Measurements from ENCODE around the gene HSD17B2. TPM values are rescaled to one million over a fixed set of nuclear protein-coding genes. Genes with fewer than 3 reads are reported as not detected.

Gene HSD17B2
- total RNA-seq, 1 donor from 2014 or later, result not detected

DNA sequence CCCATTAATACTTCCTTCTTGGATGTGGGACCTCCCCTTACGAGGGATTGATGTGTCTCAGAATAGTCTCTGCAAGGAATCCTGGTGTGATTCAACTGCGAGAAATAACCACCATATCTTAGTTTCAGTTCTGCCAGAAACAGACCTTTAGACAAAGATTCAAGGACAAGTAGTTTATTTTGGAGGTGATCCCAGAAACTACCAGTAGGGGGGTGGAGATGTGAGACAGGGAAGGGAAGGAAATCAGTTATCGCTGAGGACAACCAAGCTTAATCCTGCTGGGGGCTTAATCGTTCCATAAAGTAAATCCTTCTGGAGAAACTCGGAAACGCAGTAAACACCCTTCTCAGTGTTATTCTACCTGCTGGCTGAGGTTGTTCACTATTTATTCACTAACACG lies 18.8 kb upstream of the HSD17B2 start:
- ATAC-seq (ENCODE audit: poor library complexity), result no peak
- intact Hi-C loops (cut with DNase I), result no loop called here
- no peak for DNase-seq

DNA sequence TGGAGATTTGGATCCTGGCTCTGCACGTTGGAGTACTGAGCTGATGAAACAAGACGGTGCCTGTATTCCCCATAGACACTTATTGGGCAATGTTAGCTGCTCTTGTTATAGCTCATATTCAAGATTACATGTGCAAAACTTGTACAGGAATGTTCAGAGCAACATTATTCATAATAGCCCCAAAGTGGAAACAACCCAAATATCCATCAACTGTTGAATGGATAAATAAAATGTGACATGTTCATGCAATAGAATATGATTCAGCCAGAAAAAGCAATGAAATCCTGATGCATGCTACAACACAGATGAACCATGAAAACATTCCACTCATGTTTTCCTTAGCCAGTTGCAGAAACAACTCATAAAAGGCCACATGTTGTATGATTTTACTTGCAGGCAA lies 18.1 kb upstream of the HSD17B2 start:
- intact Hi-C loops (cut with DNase I), result no loop called here
- DNase-seq (no peak), ATAC-seq (ENCODE audit: poor library complexity) (no peak)

DNA sequence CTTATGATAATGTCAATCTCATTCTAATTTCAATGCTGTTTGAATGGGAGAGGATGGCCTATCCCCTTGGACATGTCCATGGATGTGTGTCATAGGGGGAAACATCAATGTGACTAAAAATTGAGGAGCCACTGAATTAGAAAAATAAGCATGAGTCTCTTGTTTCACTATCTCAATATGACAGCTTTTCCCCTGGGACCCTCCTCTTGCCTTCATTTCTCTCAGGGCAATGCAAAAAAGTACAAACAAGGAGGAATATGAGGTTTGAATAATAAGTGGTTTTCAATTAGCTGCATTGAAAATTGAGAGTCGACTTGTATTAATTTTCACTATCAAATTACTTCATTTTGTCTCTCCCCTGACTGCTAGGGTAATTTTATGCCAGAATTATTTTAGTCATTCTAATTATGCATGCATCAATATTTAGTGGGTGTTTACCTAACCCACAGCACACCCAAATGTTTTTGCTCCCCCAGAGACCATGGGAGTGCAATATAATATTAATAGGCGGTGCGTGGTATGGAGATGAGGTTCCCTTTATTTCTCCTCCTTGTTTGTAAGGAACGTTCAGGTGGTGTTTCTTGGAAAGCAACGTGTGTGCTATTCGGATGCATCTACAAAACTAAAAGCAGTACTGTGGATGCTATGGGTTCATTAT lies 17.0 kb upstream of the HSD17B2 start:
- intact Hi-C loops (cut with DNase I), result no loop called here
- no peak for ATAC-seq (ENCODE audit: poor library complexity)
- DNase-seq, result no peak

DNA sequence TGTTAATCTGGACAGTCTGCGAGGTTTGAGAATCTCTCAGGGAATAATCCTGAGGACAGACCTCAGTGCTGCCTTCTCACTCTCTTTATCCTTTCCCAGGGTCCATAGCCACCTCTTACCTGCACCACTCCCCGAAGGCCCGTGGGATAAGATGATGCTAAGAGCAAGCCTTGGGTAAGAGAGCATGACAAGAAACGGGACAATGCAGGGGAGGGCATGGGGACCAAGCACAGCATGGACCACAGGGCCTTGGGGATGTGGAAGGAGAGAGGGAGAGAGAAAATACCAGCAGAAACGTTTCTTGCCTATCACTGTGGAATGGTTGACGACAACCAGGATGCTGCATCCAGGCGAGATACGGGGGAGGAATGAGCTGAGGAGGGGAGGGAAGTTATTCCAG lies 15.5 kb upstream of the HSD17B2 start:
- no peak for ATAC-seq (ENCODE audit: poor library complexity)
- intact Hi-C loops (cut with DNase I), result no loop called here
- no peak for DNase-seq

DNA sequence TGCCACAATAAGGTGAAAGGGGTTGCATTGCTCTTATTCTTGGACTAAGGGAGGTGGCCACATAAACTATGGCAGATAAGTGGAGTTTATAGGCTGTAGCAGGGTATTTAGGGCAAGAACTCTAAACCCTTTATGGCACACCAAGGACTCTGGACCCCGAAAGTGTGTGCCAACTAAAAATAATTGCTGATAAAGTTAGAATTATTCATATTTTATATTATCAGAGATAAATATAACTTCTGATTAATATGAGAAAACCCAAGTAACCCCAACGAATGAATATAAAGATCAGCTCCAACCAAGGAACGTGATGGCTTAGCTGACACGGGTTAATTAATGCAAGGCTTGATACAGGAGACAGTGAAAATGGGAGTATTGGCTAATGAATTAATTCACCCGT lies 15.0 kb upstream of the HSD17B2 start:
- no peak for DNase-seq
- intact Hi-C loops (cut with DNase I), result no loop called here
- no peak for ATAC-seq (ENCODE audit: poor library complexity)

DNA sequence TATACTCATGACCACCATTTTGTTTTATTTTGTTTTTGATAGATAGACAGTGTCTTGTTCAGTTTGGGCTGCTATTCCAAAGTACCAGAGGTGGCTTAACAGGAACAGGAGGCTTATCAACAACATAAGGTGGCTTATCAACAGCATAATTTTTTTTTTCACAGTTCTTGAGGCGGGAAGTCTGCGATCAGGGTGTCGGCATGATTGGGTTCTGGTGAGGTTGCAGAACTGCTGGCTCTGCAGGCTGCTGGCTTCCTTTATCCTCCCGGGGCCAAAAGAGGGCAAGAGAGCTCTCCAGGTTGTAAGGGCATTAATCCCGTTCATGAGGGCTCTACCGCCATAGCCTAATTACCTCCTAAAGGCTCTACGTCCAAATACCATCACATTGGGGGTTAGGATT lies 11.8 kb upstream of the HSD17B2 start:
- ATAC-seq (ENCODE audit: poor library complexity), result no peak
- no peak for DNase-seq
- intact Hi-C loops (cut with DNase I), result no loop called here

DNA sequence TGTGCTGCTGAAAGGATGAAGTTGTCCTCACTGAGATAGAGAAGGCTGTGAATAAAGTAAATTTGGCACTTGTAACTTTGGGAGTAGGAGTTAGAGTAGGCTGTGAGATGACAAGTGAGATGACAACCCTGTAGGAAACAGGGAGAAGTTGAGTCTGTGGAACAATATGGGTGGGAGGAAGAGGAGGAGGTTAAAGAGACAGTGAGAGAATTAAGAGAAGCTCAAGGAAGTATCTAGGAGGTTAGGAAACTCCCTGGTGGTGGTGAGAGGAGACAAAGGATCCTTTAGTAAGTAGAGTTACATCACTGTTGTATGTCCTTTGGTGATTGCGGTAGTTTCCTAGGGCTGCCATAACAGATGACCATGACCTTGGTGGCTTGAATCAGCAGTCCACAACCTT lies 10.7 kb upstream of the HSD17B2 start:
- intact Hi-C loops (cut with DNase I), result no loop called here
- DNase-seq, result no peak
- ATAC-seq (ENCODE audit: poor library complexity), result no peak

DNA sequence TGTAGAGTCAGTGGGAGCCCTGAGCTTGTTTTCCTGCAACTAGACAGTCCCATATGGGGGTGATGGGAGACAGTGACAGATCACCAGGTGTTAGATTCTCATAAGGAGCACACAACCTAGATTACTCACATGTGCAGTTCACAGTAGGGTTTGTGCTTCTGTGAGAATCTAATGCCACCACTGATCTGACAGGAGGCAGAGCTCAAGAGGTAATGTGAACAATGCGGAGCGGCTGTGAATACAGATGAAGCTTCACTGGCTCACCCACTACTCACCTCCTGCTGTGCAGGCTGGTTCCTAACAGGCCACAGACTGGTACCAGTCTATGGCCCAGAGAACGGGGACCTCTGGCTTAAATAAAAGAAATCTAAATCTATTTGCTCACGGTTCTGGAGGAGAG lies 10.2 kb upstream of the HSD17B2 start:
- intact Hi-C loops (cut with DNase I), result no loop called here
- DNase-seq (no peak), ATAC-seq (ENCODE audit: poor library complexity) (no peak)

DNA sequence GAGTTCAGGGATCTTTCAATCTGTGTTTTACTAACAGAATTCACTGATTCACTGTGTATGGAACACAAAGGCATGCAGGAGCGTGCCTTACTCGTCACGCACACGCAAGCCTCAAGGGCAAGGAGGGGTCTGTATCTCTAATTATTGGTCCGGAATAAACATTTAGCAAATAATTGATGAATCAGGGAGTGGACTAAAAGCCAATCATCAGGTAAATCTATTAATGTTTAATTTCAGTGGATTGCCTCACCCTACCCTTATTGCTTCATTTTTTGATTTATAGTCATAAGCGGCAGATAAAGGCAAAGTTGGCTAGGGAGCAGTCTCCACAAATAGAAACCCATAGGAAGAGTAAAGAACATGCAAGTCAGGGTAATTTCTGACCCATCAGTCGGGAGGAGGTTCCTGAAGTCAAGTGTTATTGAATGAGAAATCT lies 7.4 kb upstream of the HSD17B2 start:
- no peak for ATAC-seq (ENCODE audit: poor library complexity)
- no peak for DNase-seq
- intact Hi-C loops (cut with DNase I), result no loop called here

DNA sequence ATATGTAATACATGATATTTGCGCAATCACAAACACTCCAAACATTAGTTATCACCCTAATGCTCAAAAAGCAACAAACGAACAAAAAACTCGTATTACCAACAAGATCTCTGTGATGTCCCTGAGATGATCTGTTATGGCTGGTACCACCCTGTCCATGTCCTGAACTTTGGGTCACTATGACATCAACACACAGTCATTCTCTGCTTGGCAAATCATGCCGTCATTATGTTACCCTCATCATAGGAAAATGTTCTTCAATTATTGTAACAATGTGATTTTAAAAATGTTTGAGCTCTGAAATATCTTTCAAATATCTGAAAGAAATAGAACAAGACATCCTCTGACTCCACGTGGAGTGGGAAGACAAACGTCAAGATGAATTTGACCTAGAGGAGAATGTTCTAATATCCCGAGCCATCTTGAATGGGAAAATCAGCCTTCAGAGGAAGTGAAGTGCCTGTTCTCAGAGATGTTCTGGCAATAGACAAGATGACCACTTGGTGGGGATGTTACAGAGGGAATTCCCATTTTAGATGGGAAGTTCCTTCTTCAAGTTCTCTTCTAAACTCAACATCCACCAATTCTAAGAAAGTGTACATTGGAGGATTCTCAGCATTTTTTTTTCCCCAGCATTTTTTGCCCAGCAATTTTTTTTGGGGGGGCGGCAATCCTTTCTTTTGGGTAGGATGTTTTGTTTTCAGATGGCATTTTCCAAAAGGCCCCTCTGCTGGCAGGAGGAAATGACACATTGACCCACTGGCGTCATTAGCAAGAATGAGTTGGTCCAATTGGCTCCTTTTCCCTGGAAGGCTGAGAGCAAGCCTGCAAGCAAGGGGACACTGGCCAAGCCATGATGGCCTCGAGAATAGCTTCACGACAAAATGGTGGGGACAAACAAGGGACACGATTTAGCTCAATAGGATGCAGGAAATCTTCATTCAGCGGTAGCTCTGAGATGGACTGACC lies 3.7 kb upstream of the HSD17B2 start:
- intact Hi-C loops (cut with DNase I), result loop anchor here (5.0 kb wide), 1 partner anchor 201 kb away; no protein-coding TSS in a partner anchor
- ATAC-seq (ENCODE audit: poor library complexity), result no peak

DNA sequence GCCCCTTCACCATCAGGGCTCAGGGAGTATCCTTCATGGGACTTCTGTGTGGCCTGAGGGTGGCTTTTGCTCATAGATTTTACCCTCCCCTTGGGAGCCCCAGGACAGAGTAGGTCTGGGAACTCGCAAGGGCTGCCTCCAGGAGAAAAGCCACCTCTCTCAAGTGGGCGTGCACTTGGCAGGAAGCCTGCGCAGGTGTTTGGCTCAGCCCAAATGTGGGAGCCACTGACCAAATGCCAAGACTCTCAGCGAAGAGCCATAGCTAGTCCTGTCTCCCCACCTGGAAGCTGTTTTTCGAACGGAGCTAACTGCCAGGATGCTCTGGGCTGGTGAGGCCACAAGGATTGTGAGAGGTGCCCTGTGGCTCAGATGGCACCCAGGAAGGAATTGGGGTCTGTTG lies 2.0 kb upstream of the HSD17B2 start:
- ATAC-seq (ENCODE audit: poor library complexity) (no peak), DNase-seq (no peak)
- intact Hi-C loops (cut with DNase I), result loop anchor here (5.0 kb wide), 1 partner anchor 199 kb away; no protein-coding TSS in a partner anchor

More for the DNA sequence above, 3.7 kb upstream of the HSD17B2 start:
- DNase-seq, result no peak

DNA sequence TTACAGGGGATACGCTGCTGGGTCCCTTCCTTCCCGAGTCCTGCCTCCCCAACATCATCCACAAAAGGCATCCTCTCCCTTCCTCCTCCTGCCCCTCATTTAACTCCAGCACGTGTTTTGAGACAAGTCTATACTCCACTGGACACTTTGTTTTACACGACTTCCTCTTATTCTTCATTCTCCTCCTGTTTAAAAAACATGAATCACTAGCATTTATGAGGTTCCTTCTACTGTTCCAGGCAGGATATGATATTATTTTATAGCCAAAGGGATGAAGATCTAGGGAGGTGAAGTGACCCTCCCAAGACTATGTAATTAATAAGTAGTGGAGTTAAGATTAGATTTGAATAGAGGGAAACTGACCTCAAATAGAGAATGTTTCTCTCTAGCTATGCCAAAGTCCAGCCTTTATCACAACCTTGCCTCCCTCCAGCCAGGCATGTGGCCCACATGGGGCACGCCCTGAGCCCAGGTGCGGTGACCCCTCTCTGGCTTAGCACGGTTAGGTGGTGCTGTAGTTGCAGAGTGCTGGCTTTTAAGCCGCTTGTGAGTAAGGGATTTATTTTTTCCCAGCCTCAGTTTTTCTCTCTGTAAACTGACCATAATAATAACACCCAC lies 1.3 kb upstream of the HSD17B2 start:
- intact Hi-C loops (cut with DNase I), result loop anchor here (5.0 kb wide), 1 partner anchor 199 kb away; no protein-coding TSS in a partner anchor
- DNase-seq (no peak), ATAC-seq (ENCODE audit: poor library complexity) (no peak)

DNA sequence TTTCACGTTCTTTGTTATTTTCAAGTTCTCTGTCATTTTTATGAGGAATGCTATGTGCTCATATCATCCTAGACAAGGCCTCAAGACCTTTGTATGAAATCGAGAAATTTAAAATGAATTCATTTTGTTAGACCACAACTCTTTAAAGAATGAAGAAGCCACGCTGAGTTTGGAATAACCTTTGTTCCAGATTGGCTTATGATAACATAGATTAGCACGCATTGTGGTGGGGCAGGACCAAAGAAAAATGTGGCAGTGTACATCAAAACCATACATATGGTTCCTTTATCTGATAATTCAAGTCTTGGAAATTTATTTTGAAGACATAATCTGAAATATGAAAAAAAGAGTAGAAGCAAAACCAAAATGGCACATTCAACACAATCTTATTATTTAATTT lies 2.2 kb downstream of the HSD17B2 start:
- intact Hi-C loops (cut with DNase I), result no loop called here
- no peak for ATAC-seq (ENCODE audit: poor library complexity)
- DNase-seq, result no peak

DNA sequence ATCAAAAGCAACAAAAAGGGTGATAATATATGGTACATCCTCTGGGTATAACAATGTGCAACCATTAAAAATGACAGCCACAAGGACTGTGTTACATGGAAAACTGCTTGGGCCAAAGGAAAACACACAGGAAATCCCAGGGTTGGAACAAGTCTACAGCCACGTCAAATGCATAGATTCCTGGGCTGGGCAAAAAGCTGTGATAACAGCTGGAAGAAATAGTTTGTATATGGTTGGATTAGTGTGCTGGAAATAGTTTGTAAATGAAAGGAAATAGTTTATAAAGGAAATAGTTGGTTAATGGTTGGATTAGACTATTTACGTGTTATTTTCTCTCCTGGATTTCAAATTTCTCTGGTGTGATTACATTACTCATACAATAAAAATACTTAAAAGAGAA lies 2.6 kb downstream of the HSD17B2 start:
- ATAC-seq (ENCODE audit: poor library complexity) (no peak), DNase-seq (no peak)
- intact Hi-C loops (cut with DNase I), result no loop called here

DNA sequence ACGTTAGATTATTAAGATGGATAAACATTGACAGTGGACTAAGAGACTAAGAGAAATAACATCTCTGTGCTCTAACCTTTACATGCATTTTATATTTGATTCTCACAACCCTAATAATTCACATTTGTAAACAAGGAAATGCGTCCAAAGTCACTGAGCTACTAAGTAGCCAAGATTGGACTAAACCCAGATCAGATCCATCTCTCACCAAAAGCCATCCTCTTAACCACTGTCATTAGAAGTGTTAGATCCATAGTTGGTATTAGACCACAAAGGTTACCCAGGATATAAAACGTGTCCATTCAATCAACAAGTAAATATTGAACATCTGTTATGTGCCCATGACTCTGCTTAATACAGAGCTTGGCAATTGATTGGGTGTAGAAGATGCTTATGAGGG lies 5.2 kb downstream of the HSD17B2 start:
- intact Hi-C loops (cut with DNase I), result no loop called here
- ATAC-seq (ENCODE audit: poor library complexity) (no peak), DNase-seq (no peak)

DNA sequence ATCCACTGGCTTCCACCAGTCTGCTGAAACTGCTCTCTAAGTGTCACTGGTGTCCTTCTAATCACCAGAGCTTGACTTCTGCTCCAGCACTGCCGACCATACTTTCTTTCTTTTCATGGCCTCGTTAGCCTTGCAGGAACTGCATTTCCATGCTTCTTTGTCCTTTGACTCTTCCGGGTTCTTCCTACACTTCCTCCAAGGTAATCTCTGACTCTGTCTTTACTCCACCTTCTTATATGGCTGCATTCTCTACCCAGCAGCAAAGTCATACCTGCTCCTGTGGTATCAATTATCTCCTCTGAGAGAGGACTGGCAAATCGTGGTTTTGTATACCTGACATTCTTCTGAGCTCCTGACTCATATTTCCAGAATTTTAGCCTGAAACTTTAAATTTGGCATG lies 6.5 kb downstream of the HSD17B2 start:
- DNase-seq, result no peak
- intact Hi-C loops (cut with DNase I), result no loop called here
- ATAC-seq (ENCODE audit: poor library complexity), result no peak

DNA sequence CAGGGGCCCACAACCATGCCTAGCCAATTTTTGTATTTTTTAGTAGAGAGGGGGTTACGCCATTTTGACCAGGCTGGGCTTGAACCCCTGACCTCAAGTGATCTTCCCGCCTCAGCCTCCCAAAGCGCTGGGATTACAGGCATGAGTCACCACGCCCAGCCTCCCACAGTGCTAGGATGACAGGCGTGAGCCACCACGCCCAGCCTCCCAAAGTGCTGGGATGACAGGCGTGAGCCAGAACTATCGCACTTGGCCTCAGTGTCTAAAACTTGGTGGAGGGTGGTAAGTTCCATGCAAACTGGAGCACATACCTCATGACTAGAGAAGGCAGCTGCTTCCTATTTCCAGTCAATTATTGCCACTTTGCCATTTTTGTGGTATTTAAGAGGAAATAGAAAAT lies 7.1 kb downstream of the HSD17B2 start:
- ATAC-seq (ENCODE audit: poor library complexity), result no peak
- no peak for DNase-seq
- intact Hi-C loops (cut with DNase I), result no loop called here

DNA sequence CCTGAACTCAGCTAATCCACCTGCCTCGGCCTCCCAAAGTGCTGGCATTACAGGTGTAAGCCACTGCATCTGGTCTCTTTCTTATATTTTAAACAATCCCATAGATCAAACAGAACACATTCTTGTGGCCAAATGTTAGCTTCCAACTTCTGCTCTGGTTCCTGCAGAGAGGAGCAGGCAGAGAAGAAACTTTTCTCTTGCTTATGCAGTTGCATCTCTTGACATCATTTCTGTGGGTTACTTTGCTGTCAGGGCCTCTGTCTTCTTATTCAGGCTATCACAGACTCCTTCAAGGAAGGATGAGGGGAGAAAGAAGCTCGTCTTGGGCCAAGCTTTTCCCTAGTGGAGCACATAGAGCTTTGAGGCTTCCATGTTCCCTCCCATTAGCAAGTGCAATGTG lies 7.8 kb downstream of the HSD17B2 start:
- intact Hi-C loops (cut with DNase I), result no loop called here
- ATAC-seq (ENCODE audit: poor library complexity) (no peak), DNase-seq (no peak)

DNA sequence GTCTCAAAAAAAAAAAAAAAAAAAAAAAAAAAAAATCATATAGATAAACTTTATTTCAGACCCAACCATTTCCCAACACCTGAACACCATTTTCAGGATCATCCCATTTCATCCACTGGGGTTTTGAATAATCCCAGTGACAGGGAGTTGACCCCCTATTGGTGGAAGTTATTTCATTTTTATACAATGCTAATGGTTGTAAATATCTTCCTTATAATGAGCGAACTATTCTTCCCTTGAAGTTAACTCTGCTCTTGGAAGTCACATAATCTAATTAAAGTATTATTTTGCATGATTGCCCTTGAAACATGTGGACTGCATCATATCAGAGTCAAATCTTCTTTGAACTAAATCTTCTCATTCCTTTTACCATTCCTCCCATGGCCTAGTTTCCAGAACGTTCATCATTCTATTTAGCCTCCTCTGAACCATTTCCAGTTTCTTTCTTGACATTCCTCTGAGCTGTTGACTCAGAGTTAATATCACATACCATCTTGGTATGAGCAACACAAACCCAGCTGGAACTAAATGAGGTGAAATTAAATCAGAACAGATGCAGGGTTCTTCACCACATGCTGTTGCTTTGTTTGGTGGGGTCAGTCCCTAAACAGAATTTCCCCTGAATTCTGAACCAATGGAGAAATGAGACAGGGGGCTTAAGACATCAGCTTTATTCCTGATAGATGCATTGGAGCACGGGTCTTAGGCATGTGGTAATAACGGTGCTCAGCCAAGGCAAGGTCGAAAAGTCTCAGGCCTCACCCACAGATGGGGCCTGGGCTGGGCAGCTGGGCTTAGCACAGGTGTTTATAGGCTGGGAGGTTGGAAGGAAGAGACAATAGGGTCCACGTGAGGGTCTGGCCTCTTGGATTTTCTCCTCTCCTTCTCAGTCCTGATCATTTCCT lies 8.9 kb downstream of the HSD17B2 start:
- DNase-seq (no peak), ATAC-seq (ENCODE audit: poor library complexity) (no peak)
- intact Hi-C loops (cut with DNase I), result no loop called here
